ENCODE results near the gene RAB40AL. TPM values are rescaled to one million over a fixed set of nuclear protein-coding genes. Genes with fewer than 3 reads are reported as not detected.

The RAB40AL gene
- total and polyA plus RNA-seq, 10 of the 15 experiments (the other 5 are each of a cell fraction or from before 2014, with no cell fraction given), result 0.13 to 0.45 (median 0.23) TPM; not detected in 4

DNA sequence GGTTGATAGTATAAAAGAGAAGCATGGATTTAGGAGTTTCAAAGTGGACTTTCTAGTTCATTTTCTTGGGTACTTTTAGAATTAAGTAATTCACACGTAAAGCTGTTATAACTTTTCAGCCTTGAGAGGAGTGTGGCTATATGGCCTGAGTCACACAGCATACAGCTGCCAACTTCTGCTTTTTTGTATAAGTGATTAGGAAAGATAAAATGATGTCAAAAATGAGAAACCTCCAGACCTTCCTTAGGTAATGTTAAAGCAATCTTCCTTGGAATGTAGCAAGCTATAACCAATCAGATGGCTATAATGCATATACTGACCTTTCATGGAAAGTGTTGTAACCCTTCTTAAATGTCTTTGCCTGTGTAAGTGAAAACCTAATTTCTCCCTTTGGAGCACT, 39.2 kb downstream of the RAB40AL start (continued):
- TF ChIP-seq, protein P1, sequence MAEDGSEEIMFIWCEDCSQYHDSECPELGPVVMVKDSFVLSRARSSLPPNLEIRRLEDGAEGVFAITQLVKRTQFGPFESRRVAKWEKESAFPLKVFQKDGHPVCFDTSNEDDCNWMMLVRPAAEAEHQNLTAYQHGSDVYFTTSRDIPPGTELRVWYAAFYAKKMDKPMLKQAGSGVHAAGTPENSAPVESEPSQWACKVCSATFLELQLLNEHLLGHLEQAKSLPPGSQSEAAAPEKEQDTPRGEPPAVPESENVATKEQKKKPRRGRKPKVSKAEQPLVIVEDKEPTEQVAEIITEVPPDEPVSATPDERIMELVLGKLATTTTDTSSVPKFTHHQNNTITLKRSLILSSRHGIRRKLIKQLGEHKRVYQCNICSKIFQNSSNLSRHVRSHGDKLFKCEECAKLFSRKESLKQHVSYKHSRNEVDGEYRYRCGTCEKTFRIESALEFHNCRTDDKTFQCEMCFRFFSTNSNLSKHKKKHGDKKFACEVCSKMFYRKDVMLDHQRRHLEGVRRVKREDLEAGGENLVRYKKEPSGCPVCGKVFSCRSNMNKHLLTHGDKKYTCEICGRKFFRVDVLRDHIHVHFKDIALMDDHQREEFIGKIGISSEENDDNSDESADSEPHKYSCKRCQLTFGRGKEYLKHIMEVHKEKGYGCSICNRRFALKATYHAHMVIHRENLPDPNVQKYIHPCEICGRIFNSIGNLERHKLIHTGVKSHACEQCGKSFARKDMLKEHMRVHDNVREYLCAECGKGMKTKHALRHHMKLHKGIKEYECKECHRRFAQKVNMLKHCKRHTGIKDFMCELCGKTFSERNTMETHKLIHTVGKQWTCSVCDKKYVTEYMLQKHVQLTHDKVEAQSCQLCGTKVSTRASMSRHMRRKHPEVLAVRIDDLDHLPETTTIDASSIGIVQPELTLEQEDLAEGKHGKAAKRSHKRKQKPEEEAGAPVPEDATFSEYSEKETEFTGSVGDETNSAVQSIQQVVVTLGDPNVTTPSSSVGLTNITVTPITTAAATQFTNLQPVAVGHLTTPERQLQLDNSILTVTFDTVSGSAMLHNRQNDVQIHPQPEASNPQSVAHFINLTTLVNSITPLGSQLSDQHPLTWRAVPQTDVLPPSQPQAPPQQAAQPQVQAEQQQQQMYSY (CRISPR knock-in tag; IDR thresholded peaks at IDR 0.05), result no peak
- TF ChIP-seq, protein P2, sequence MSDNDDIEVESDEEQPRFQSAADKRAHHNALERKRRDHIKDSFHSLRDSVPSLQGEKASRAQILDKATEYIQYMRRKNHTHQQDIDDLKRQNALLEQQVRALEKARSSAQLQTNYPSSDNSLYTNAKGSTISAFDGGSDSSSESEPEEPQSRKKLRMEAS (IDR thresholded peaks at IDR 0.05; ENCODE audit: low read depth, low read length), result no peak
- TF ChIP-seq SMAD1 (IDR thresholded peaks at IDR 0.05; ENCODE audit: low read depth, partially characterized antibody) (no peak), JUNB (IDR thresholded peaks at IDR 0.05) (no peak), SP1 (IDR thresholded peaks at IDR 0.05; ENCODE audit: low read depth, low read length) (no peak), BCL11A (IDR thresholded peaks at IDR 0.05; ENCODE audit: low read depth, low read length) (no peak), SRF (IDR thresholded peaks at IDR 0.05; ENCODE audit: low read depth in 2 of 2, low read length in 2 of 2) (no peak), DPF2 (IDR thresholded peaks at IDR 0.05) (no peak), ATF7 (IDR thresholded peaks at IDR 0.05; ENCODE audit: low read depth) (no peak)
- TF ChIP-seq, protein P3, sequence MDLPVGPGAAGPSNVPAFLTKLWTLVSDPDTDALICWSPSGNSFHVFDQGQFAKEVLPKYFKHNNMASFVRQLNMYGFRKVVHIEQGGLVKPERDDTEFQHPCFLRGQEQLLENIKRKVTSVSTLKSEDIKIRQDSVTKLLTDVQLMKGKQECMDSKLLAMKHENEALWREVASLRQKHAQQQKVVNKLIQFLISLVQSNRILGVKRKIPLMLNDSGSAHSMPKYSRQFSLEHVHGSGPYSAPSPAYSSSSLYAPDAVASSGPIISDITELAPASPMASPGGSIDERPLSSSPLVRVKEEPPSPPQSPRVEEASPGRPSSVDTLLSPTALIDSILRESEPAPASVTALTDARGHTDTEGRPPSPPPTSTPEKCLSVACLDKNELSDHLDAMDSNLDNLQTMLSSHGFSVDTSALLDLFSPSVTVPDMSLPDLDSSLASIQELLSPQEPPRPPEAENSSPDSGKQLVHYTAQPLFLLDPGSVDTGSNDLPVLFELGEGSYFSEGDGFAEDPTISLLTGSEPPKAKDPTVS (IDR thresholded peaks at IDR 0.05; ENCODE audit: low read depth, low read length), result no peak
- TF ChIP-seq, protein P4, sequence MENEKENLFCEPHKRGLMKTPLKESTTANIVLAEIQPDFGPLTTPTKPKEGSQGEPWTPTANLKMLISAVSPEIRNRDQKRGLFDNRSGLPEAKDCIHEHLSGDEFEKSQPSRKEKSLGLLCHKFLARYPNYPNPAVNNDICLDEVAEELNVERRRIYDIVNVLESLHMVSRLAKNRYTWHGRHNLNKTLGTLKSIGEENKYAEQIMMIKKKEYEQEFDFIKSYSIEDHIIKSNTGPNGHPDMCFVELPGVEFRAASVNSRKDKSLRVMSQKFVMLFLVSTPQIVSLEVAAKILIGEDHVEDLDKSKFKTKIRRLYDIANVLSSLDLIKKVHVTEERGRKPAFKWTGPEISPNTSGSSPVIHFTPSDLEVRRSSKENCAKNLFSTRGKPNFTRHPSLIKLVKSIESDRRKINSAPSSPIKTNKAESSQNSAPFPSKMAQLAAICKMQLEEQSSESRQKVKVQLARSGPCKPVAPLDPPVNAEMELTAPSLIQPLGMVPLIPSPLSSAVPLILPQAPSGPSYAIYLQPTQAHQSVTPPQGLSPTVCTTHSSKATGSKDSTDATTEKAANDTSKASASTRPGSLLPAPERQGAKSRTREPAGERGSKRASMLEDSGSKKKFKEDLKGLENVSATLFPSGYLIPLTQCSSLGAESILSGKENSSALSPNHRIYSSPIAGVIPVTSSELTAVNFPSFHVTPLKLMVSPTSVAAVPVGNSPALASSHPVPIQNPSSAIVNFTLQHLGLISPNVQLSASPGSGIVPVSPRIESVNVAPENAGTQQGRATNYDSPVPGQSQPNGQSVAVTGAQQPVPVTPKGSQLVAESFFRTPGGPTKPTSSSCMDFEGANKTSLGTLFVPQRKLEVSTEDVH (IDR thresholded peaks at IDR 0.05; ENCODE audit: low read depth, partially characterized antibody), result no peak
